NCI-H1092 (cell line): Measurements from ENCODE around the gene EML3.
"Not testable (repeated sequence)": the region's sequence is repeated elsewhere in the genome, so short reads cannot be mapped to it uniquely, and the experiment has no call there.

ENCODE experiments used
- DNase-seq: peaks from one replicate; lab custom pipeline; 2025; lab: John Stamatoyannopoulos, UW

The EML3 gene

GRCh38 chr11:62612366-62613290 lies at the start of gene EML3, which contains the start of gene ROM1:
Gene EML3 (minus strand): TSS chr11:62612775. CDS start chr11:62612457, 318 bp downstream.
Gene ROM1 (plus strand): TSS chr11:62613257. CDS start chr11:62613282, 25 bp downstream.
- peak; percentile 77 for DNase-seq

DNA sequence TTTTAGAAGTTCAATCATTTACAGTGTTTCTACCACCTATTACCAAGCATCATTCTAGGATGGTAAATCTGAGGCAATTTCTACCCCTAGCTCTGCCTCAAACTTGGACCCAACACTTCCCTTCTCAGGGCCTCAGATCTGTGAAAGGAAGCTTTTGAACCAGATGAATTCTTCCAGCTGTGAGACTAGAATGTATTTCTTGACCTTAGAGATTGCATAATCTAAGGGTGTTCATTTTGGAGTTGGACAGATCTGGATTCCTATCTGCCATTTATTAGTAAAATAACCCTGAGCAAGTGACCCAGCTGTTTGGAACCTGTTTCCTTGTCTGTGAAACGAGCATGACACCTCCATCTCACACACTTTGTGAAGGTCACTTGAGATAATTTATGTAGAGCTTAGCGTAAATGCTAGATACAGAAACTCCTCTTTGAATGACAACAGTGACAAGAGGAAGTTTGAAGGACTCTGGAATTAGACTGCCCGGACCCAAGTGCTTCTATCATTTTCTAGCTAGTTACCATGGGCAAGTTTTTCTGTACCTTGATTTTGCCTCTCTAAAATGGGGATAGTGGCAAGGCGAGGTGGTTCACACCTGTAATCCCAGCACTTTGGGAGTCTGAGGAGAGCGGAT lies 44.3 kb upstream of the EML3 start:
- DNase-seq = no peak

DNA sequence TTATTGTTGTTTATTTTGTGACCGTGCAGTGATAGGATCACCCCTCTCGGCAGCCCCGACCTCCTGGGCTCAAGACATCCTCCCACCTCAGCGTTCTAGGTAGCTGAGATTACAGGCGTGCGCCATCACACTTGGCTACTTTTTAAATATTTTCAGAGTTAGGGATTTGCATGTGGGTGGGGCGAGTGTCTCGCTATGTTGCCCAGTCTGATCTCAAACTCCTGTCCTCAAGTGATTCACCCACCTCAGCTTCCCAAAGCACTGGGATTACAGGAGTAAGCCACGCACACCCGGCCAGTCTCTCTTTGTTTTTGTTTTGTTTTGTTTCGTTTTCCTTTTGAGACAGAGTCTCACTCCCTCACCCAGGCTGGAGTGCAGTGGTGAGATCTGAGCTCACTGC lies 41.7 kb upstream of the EML3 start:
- no peak for DNase-seq

DNA sequence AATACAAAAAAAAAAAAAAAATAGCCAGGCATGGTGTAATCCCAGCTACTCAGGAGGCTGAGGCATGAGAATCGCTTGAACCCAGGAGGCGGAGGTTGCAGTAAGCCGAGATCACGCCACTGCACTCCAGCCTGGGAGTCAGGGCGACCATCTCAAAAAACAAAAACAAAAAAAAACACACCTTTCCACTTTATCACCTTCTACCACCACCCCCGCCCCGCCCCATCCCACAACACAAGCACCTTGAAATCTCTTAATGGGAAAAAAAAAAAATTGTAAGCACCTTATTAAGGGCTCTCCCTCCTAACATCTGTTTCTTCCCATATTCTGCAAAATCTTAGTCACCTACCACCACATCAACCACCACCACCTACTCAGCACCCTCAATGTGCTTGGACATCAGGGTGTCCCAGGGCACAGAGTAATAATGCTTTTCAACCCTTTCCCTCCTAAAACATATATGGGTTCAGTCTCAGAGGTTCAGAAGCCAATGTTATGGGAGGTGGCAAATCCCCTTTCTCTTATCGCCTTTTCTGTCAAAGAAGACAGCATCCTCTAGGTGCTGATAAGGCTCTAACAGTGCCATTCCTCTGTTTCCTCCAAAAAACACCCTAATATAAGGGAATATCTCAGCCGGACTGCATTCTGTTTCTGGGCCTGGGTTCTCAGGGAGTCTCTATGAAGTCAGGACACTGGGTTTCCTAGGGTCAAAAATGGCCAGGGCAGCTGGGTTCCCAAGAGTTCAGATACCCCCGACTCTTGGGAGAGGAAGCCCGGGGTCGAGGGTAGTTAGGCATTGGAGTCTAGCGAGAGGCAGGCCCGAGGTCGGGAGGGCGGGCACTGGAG lies 39.8 kb upstream of the EML3 start:
- no peak for DNase-seq

DNA sequence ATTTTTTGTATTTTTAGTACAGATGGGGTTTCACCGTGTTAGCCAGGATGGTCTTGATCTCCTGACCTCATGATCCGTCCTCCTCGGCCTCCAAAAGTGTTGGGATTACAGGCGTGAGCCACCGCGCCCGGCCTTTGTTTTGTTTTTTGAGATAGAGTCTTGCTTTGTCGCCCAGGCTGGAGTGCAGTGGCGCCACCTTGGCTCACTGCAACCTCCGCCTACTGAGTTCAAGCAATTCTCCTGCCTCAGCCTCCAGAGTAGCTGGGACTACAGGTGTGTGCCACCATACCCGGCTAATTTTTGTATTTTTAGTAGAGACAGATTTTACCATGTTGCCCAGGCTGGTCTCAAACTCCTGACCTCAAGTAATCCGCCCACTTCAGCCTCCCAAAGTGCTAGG lies 37.7 kb upstream of the EML3 start:
- not testable (repeated sequence) for DNase-seq

GRCh38 chr11:62649486-62649885 lies 36.9 kb upstream of the EML3 start:
- no peak for DNase-seq

GRCh38 chr11:62648967-62649364 lies 36.4 kb upstream of the EML3 start:
- DNase-seq = no peak

- DNase-seq = no peak
These were observed 35.8 kb upstream of the EML3 start for GRCh38 chr11:62648185-62648966.

DNA sequence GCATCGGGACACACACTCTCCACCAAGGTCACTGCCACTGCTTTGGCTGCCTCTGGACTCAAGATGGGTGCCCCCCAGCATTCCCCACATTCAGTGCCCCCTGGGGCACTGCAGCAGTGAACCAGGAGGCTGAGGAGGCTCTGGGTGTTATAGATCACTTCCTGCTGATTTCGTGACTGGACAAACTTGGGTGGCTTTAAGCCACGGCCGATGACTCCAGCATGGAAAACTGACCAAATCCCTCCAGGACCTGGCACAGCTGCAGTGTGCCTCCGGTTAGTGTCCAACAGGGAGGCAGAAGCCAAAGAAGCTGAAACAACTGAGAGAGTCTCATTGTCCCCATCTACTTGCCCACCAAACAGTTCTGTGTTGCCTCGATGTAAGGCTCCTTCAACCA lies 35.0 kb upstream of the EML3 start:
- DNase-seq = no peak

GRCh38 chr11:62646825-62647608 lies 34.4 kb upstream of the EML3 start:
- DNase-seq = no peak

DNA sequence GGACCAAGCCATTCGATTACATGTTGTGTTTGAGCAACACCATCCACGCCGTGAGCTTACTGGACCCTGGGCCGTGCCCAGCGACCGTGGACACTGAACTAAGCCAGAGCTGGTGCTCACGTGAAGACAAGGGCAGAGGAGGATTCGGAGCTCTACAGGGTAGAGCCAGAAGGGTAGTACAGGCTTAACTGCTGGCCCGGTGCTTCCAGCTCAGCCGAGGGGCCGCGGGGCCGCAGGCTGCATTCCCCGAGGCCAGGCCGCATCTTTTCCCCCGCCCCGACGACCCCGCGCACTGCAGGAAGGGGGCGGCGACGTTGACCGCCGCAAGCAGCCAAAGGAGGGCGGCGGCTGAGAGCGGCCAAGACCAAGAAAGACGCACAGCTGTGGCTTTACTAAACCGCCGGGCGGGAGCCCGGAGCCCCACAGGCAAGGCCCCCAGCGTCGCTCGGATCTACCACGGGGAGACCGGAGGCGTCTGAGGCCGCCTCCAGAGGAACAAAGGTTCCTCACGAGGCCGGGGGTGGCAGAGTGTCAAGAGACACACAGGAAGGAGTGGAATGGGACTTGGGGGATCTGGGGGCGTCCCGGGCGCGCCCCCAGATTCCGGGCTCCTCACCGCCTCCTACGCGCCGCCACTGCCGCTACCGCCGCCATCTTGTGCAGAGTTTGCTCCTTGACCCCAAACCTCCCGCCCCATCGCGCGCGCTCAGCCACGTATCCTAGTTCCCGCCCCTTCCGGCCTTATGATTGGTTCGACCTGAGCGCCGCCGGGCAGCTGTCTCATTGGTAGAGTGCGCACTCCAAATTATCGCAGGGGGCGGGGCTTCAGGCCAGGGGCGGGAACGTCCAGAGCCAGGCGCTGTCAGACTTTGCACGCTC lies 33.6 kb upstream of the EML3 start, which contains the start of gene GANAB:
GANAB (minus strand) TSS at position 668 of the 879 bp plus-strand sequence; CDS start at position 654, 14 bp downstream.
- DNase-seq = peak; percentile 99

- DNase-seq = no peak
These were observed 33.0 kb upstream of the EML3 start for GRCh38 chr11:62645671-62645945.

GRCh38 chr11:62644220-62644619 lies 31.6 kb upstream of the EML3 start:
- DNase-seq = no peak

- DNase-seq = no peak
These were observed 19.9 kb upstream of the EML3 start for GRCh38 chr11:62632492-62632891.

GRCh38 chr11:62627713-62628112 lies 15.1 kb upstream of the EML3 start:
- DNase-seq = no peak

DNA sequence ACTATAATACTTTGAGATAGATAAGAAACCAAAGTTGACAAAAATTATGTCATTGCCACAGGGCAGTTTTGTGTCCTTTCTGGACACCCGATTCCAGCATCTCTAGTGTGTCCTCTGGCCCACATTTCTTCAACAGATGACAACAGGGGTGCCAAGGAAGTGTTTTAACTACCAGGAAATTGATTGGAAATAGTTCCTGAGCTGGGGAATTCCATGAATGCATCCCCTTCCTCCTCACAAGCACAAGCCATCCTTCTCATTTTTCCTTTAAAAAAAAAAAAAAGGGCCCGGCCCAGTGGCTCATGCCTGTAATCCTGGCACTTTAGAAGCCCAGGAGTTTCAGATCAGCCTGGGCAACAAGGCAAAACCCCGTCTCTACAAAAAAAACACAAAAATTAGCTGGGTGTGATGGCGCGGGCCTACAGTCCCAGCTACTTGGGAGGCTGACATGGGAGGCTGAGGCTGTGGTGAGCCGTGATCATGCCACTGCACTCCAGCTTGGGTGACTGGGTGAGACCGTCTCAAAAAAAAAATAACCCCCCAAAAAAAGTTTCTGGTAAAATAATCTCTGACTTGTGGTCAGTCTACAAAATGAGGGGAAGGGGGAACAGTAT lies 10.0 kb upstream of the EML3 start:
- DNase-seq = no peak

- peak; percentile 99 for DNase-seq
These were observed 9.2 kb upstream of the EML3 start, which contains the start of gene B3GAT3 for GRCh38 chr11:62621567-62622470. Gene B3GAT3 (minus strand): TSS chr11:62621986. CDS start chr11:62621947, 39 bp downstream.

GRCh38 chr11:62621027-62621566 lies 8.5 kb upstream of the EML3 start:
- DNase-seq = no peak
